Fibroblast of lung (primary cell): Measurements from ENCODE around the gene ADGRD1. TPM values are rescaled to one million over a fixed set of nuclear protein-coding genes. Genes with fewer than 3 reads are reported as not detected.

Source experiments
- DNase-seq, 2 donors: peaks; one replicate each; pipeline versions ENCODE4 v3.0.0 to v3.0.0-alpha.2; 2010; ENCODE audit warnings: low read depth in 2 of 2
- H2AFZ ChIP-seq: 2 replicates; pipeline ENCODE4 v1.5.1; 2012; ENCODE audit warnings: low read length, control low read depth, inconsistent platforms
- H3K27ac ChIP-seq: 2 replicates; pipeline ENCODE4 v1.5.1; 2011; ENCODE audit warnings: low read length, control low read depth; ENCODE audit not compliant: insufficient read depth
- H3K27me3 ChIP-seq: 2 replicates; pipeline ENCODE4 v1.5.1; 2011; ENCODE audit warnings: mild to moderate bottlenecking, low read length; ENCODE audit not compliant: control insufficient read depth, insufficient read depth
- H3K36me3 ChIP-seq: 2 replicates; pipeline ENCODE4 v1.5.1; 2011; ENCODE audit warnings: low read length; ENCODE audit not compliant: control insufficient read depth, insufficient read depth
- H3K4me1 ChIP-seq: 2 replicates; pipeline ENCODE4 v1.5.1; 2011; ENCODE audit warnings: low read length; ENCODE audit not compliant: control insufficient read depth, insufficient read depth; ENCODE audit errors: extremely low read depth
- H3K4me2 ChIP-seq: 2 replicates; pipeline ENCODE4 v1.5.1; 2011; ENCODE audit warnings: low read length, control low read depth; ENCODE audit not compliant: insufficient read depth; ENCODE audit errors: extremely low read depth
- H3K4me3 ChIP-seq, 4 experiments: fragments of 200-600 bp in 1 of 4; sonication (generic) in 1 of 4; replicated peaks in 1 of 4; 2 replicates each; pipeline ENCODE4 v1.5.1; 2011 to 2016; ENCODE audit warnings: low read length in 4 of 4, low read depth in 3 of 4, mild to moderate bottlenecking in 3 of 4, control low read depth in 2 of 4, inconsistent platforms in 1 of 4, mixed read lengths in 1 of 4; ENCODE audit not compliant: insufficient read depth in 1 of 4; ENCODE audit errors: control extremely low read depth in 1 of 4
- H3K79me2 ChIP-seq: 2 replicates; pipeline ENCODE4 v1.5.1; 2012; ENCODE audit warnings: mild to moderate bottlenecking, low read length, inconsistent platforms; ENCODE audit not compliant: control insufficient read depth, insufficient read depth
- H3K9ac ChIP-seq: 2 replicates; pipeline ENCODE4 v1.5.1; 2011; ENCODE audit warnings: mild to moderate bottlenecking, low read length, control low read depth; ENCODE audit not compliant: insufficient read depth
- H3K9me3 ChIP-seq: 2 replicates; pipeline ENCODE4 v1.5.1; 2012; ENCODE audit warnings: low read depth, low read length; ENCODE audit not compliant: control insufficient read depth, insufficient read depth
- H4K20me1 ChIP-seq: 2 replicates; pipeline ENCODE4 v1.5.1; 2011; ENCODE audit warnings: low read length; ENCODE audit not compliant: control insufficient read depth, insufficient read depth; ENCODE audit errors: extremely low read depth
- CTCF ChIP-seq, 2 donors: IDR thresholded peaks in 1 of 2; conservative IDR thresholded peaks in 1 of 2; 1 replicate in 1 of 2; 2 replicates in 1 of 2; pipeline ENCODE4 v1.5.1; 2011 to 2012; ENCODE audit warnings: low read length in 2 of 2, control low read depth in 1 of 2, inconsistent platforms in 1 of 2, low read depth in 1 of 2, mild to moderate bottlenecking in 1 of 2
- EZH2 ChIP-seq: IDR thresholded peaks from 2 replicates; pipeline ENCODE4 v1.5.1; 2012; ENCODE audit warnings: low read length, control low read depth, mild to moderate bottlenecking; ENCODE audit errors: missing control alignments
- polyA plus RNA-seq, 2 donors: library from polyadenylated mRNA; depleted of rRNA in 1 of 2; stranded (reverse) in 1 of 2; unstranded in 1 of 2; fragments of >200 nt; gene quantifications; 2 replicates each; pipeline ENCODE4 v1.2.1, GENCODE V29; 2011 to 2012; ENCODE audit warnings: missing spikeins in 1 of 2
- total RNA-seq: library from RNA; depleted of rRNA; stranded (reverse); fragments of >200 nt; gene quantifications from 2 replicates; pipeline ENCODE4 v1.2.1, GENCODE V29; 2014

The ADGRD1 gene
- total and polyA plus RNA-seq, 2 donors (not counting 1 experiment from before 2014, with no cell fraction given), result 7.3 to 11.6 TPM

DNA sequence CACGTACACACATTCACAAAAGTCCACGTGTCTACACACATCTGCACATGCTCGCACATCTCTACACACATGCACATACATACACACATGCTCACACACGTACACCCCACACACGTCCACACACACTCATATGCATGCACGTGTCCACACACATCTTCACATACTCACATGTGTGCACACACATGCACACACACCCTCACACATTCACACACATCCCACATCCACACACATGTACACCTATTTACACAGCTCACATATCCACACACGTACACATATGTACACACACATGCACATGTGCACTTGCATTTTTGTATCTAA is 3.6 kb downstream of the ADGRD1 start:
- Histone ChIP-seq H4K20me1 (no peaks in the 10 kb centered on the region), H3K9me3 (no peaks in the 10 kb centered on the region), H3K27ac (no peak overlapping the region), H3K79me2 (no peaks in the 10 kb centered on the region), H3K36me3 (no peaks in the 10 kb centered on the region), H2AFZ (no peak overlapping the region), H3K4me1 (no peaks in the 10 kb centered on the region), H3K4me2 (no peak overlapping the region), H3K4me3 (no peak overlapping the region), H3K27me3 (no peaks in the 10 kb centered on the region), H3K9ac (no peak overlapping the region)
- DNase-seq, result no peak
- TF ChIP-seq EZH2, result no peak
- no peak for TF ChIP-seq CTCF (conservative IDR thresholded peaks at IDR 0.05 in 1 of 2, IDR thresholded peaks at IDR 0.05 in 1 of 2; ENCODE audit: low read depth in 1 of 2, low read length in 2 of 2)

- H3K27me3 ChIP-seq, result no peaks in the 10 kb centered on the region
- no peaks in the 10 kb centered on the region for H4K20me1 ChIP-seq
- H3K4me3 ChIP-seq, result no peak overlapping the region
- no peaks in the 10 kb centered on the region for H3K9me3 ChIP-seq
- no peaks in the 10 kb centered on the region for H3K79me2 ChIP-seq
- H2AFZ ChIP-seq, result no peak overlapping the region
- no peaks in the 10 kb centered on the region for H3K36me3 ChIP-seq
- no peak overlapping the region for H3K9ac ChIP-seq
- no peak for DNase-seq
- H3K4me2 ChIP-seq, result no peak overlapping the region
- H3K27ac ChIP-seq, result no peak overlapping the region
- TF ChIP-seq CTCF (conservative IDR thresholded peaks at IDR 0.05 in 1 of 2, IDR thresholded peaks at IDR 0.05 in 1 of 2; ENCODE audit: low read depth in 1 of 2, low read length in 2 of 2) (no peak), EZH2 (no peak)
- no peaks in the 10 kb centered on the region for H3K4me1 ChIP-seq
Measured at GRCh38 chr12:130958557-130959140, 4.9 kb downstream of the ADGRD1 start.

GRCh38 chr12:130959632-130960031 is 5.9 kb downstream of the ADGRD1 start:
- Histone ChIP-seq H3K9ac (no peak overlapping the region), H3K27ac (no peak overlapping the region), H3K4me2 (no peak overlapping the region), H3K4me3 (no peak overlapping the region), H4K20me1 (no peaks in the 10 kb centered on the region), H3K27me3 (no peaks in the 10 kb centered on the region), H3K79me2 (no peaks in the 10 kb centered on the region), H2AFZ (no peak overlapping the region), H3K4me1 (no peaks in the 10 kb centered on the region), H3K9me3 (no peaks in the 10 kb centered on the region), H3K36me3 (no peaks in the 10 kb centered on the region)
- TF ChIP-seq EZH2, result no peak
- TF ChIP-seq CTCF (conservative IDR thresholded peaks at IDR 0.05 in 1 of 2, IDR thresholded peaks at IDR 0.05 in 1 of 2; ENCODE audit: low read depth in 1 of 2, low read length in 2 of 2), result no peak
- no peak for DNase-seq
